Esophagus muscularis mucosa (tissue), 4 donors: ENCODE data around the gene EFL1.

Experiments
- EP300 ChIP-seq: sonication (generic); formaldehyde crosslinking; IDR thresholded peaks from one replicate; pipeline ENCODE4 v1.6.1; 2017; ENCODE audit warnings: antibody characterized with exemption
- POLR2A ChIP-seq: fragments of 450-650 bp; IDR thresholded peaks from one replicate; pipeline ENCODE4 v1.6.1; 2017; ENCODE audit warnings: antibody characterized with exemption, moderate library complexity, mild to moderate bottlenecking, low read depth
- POLR2AphosphoS5 ChIP-seq, 2 donors: sonication (generic); formaldehyde crosslinking; IDR thresholded peaks; one replicate each; pipeline ENCODE4 v1.6.1; 2017; ENCODE audit warnings: antibody characterized with exemption in 2 of 2
- TF ChIP-seq, protein P1 (sequence below), 3 experiments: fragments of 200-600 bp in 2 of 3; fragments of 450-650 bp in 1 of 3; sonication (generic) in 2 of 3; IDR thresholded peaks; one replicate each; pipeline ENCODE4 v1.5.1; 2017 to 2019; ENCODE audit warnings: antibody characterized with exemption in 3 of 3, mild to moderate bottlenecking in 2 of 3, moderate library complexity in 1 of 3

DNA sequence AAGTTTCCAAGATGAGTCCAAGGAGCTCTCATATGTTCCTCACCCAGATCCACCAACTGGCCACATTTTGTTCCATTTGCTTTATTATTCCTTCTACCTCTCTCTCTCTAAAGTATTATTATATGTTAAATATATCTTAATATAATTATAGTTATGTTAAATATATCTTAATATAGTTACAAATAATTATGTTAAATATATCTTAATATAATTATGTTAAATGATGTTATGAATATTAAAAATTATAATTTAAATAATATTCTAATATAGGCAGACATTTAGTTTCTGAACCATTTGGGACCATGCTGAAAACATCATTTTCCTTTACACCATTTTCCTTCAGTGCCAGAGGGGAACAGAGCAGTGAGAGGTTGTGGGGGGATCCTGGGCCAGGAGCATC, 166.7 kb downstream of the EFL1 start:
- TF ChIP-seq, protein P1, sequence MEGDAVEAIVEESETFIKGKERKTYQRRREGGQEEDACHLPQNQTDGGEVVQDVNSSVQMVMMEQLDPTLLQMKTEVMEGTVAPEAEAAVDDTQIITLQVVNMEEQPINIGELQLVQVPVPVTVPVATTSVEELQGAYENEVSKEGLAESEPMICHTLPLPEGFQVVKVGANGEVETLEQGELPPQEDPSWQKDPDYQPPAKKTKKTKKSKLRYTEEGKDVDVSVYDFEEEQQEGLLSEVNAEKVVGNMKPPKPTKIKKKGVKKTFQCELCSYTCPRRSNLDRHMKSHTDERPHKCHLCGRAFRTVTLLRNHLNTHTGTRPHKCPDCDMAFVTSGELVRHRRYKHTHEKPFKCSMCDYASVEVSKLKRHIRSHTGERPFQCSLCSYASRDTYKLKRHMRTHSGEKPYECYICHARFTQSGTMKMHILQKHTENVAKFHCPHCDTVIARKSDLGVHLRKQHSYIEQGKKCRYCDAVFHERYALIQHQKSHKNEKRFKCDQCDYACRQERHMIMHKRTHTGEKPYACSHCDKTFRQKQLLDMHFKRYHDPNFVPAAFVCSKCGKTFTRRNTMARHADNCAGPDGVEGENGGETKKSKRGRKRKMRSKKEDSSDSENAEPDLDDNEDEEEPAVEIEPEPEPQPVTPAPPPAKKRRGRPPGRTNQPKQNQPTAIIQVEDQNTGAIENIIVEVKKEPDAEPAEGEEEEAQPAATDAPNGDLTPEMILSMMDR (IDR thresholded peaks at IDR 0.05): no peak
- no peak for TF ChIP-seq POLR2A
- no peak for TF ChIP-seq POLR2AphosphoS5 (IDR thresholded peaks at IDR 0.05)
- no peak for TF ChIP-seq EP300
